ENCODE measurements around the gene CIP2A. TPM values are rescaled to one million over a fixed set of nuclear protein-coding genes. Genes with fewer than 3 reads are reported as not detected.

Gene CIP2A
- polyA plus RNA-seq, 1 donor from 2014 or later: 29.3 TPM

GRCh38 chr3:108548886-108549285 lies 40.4 kb downstream of the CIP2A start:
- no peak overlapping the region for H2AFZ ChIP-seq (ENCODE audit: low read depth, low read length)
- H3K79me2 ChIP-seq (replicated peaks; ENCODE audit: insufficient read depth, low read length): no peaks in the 10 kb centered on the region
- no peaks in the 10 kb centered on the region for H3K9me2 ChIP-seq (ENCODE audit: insufficient read depth, low read length)
- no peaks in the 10 kb centered on the region for H3F3A ChIP-seq (ENCODE audit: insufficient read depth, low read length, poor library complexity, severe bottlenecking)
- no peak overlapping the region for H3K9ac ChIP-seq (ENCODE audit: low read length)
- no peaks in the 10 kb centered on the region for H4K20me1 ChIP-seq (ENCODE audit: insufficient read depth)
- H3K9me3 ChIP-seq (ENCODE audit: low read length): no peaks in the 10 kb centered on the region
- H3K27me3 ChIP-seq (ENCODE audit: insufficient read depth, low read depth, low read length): no peaks in the 10 kb centered on the region
- H3K27ac ChIP-seq (ENCODE audit: low read length): no peak overlapping the region
- no peak overlapping the region for H3K4me3 ChIP-seq (ENCODE audit: low read length)
- H3K4me2 ChIP-seq (ENCODE audit: low read length): no peak overlapping the region
- H3K36me3 ChIP-seq (ENCODE audit: insufficient read depth, low read length): no peaks in the 10 kb centered on the region
- TF ChIP-seq REST (IDR thresholded peaks at IDR 0.05; ENCODE audit: borderline replicate concordance) (no peak), RAD21 (conservative IDR thresholded peaks at IDR 0.05) (no peak), POLR2AphosphoS5 (IDR thresholded peaks at IDR 0.05) (no peak), SMC3 (conservative IDR thresholded peaks at IDR 0.05; ENCODE audit: poor library complexity) (no peak), TAF1 (IDR thresholded peaks at IDR 0.05; ENCODE audit: low read depth) (no peak), MXI1 (conservative IDR thresholded peaks at IDR 0.05; ENCODE audit: poor library complexity, severe bottlenecking) (no peak), EZH2 (IDR thresholded peaks at IDR 0.05; ENCODE audit: borderline replicate concordance, insufficient read depth, low read length, poor library complexity, severe bottlenecking) (no peak), EP300 (conservative IDR thresholded peaks at IDR 0.05; ENCODE audit: poor library complexity, severe bottlenecking) (no peak), CTCF (IDR thresholded peaks at IDR 0.05; ENCODE audit: poor library complexity, severe bottlenecking) (no peak)

- Histone ChIP-seq H3K27ac (ENCODE audit: low read length) (no peak overlapping the region), H3K79me2 (replicated peaks; ENCODE audit: insufficient read depth, low read length) (no peaks in the 10 kb centered on the region), H2AFZ (ENCODE audit: low read depth, low read length) (no peak overlapping the region), H3F3A (ENCODE audit: insufficient read depth, low read length, poor library complexity, severe bottlenecking) (no peaks in the 10 kb centered on the region), H3K9me3 (ENCODE audit: low read length) (no peaks in the 10 kb centered on the region), H3K4me3 (ENCODE audit: low read length) (no peak overlapping the region), H3K36me3 (ENCODE audit: insufficient read depth, low read length) (no peaks in the 10 kb centered on the region), H3K9ac (ENCODE audit: low read length) (no peak overlapping the region), H3K27me3 (ENCODE audit: insufficient read depth, low read depth, low read length) (no peaks in the 10 kb centered on the region), H3K9me2 (ENCODE audit: insufficient read depth, low read length) (no peaks in the 10 kb centered on the region), H4K20me1 (ENCODE audit: insufficient read depth) (no peaks in the 10 kb centered on the region), H3K4me2 (ENCODE audit: low read length) (no peak overlapping the region)
- no peak for TF ChIP-seq RAD21 (conservative IDR thresholded peaks at IDR 0.05)
- no peak for TF ChIP-seq POLR2AphosphoS5 (IDR thresholded peaks at IDR 0.05)
- no peak for TF ChIP-seq EZH2 (IDR thresholded peaks at IDR 0.05; ENCODE audit: borderline replicate concordance, insufficient read depth, low read length, poor library complexity, severe bottlenecking)
- TF ChIP-seq MXI1 (conservative IDR thresholded peaks at IDR 0.05; ENCODE audit: poor library complexity, severe bottlenecking): no peak
- no peak for TF ChIP-seq EP300 (conservative IDR thresholded peaks at IDR 0.05; ENCODE audit: poor library complexity, severe bottlenecking)
- no peak for TF ChIP-seq TAF1 (IDR thresholded peaks at IDR 0.05; ENCODE audit: low read depth)
- no peak for TF ChIP-seq SMC3 (conservative IDR thresholded peaks at IDR 0.05; ENCODE audit: poor library complexity)
- TF ChIP-seq REST (IDR thresholded peaks at IDR 0.05; ENCODE audit: borderline replicate concordance): no peak
- TF ChIP-seq CTCF (IDR thresholded peaks at IDR 0.05; ENCODE audit: poor library complexity, severe bottlenecking): no peak
Measured at GRCh38 chr3:108548304-108548703, 40.9 kb downstream of the CIP2A start.
